Large intestine (tissue), 3 donors: ENCODE results near the gene PNCK. TPM values are rescaled to one million over a fixed set of nuclear protein-coding genes. Genes with fewer than 3 reads are reported as not detected.
"Not testable (repeated sequence)": the region's sequence is repeated elsewhere in the genome, so short reads cannot be mapped to it uniquely, and the experiment has no call there.

Experiments used
- DNase-seq, 2 donors: peaks; one replicate each; pipeline versions ENCODE4 v3.0.0 to v3.0.0-alpha.2; 2013
- H3K27ac ChIP-seq: one replicate; pipeline ENCODE4 v1.5.1; 2013; ENCODE audit warnings: low read length
- H3K27me3 ChIP-seq: 2 replicates; pipeline ENCODE4 v1.6.1; 2013; ENCODE audit warnings: low read length; ENCODE audit not compliant: control insufficient read depth, insufficient read depth
- H3K36me3 ChIP-seq: 2 replicates; pipeline ENCODE4 v1.6.1; 2013; ENCODE audit warnings: low read length; ENCODE audit not compliant: control insufficient read depth, insufficient read depth
- H3K4me1 ChIP-seq: one replicate; pipeline ENCODE4 v1.6.1; 2013; ENCODE audit warnings: low read length; ENCODE audit not compliant: control insufficient read depth, insufficient read depth
- H3K4me3 ChIP-seq: one replicate; pipeline ENCODE4 v1.5.1; 2013; ENCODE audit warnings: low read length
- H3K9me3 ChIP-seq: one replicate; pipeline ENCODE4 v1.6.1; 2013; ENCODE audit warnings: mild to moderate bottlenecking, low read depth, low read length, moderate library complexity; ENCODE audit not compliant: control insufficient read depth
- WGBS: methylation state at CpG from one replicate; pipeline ENCODE4 v1.1.5; 2013; ENCODE audit warnings: low lambda C conversion rate; ENCODE audit not compliant: insufficient coverage; 5-methylcytosine and 5-hydroxymethylcytosine counted together
- polyA plus RNA-seq: library from polyadenylated mRNA; unstranded; fragments of 120-200 nt; gene quantifications from one replicate; pipeline ENCODE4 v1.2.1, GENCODE V29; 2013

Gene PNCK
- polyA plus RNA-seq, 1 donor, result 128 TPM

GRCh38 chrX:153692611-153693156, 19.1 kb upstream of the PNCK start:
- no peak overlapping the region for H3K27ac ChIP-seq
- DNase-seq, result peak in 1 of 2 donors; percentile 25

GRCh38 chrX:153692003-153692402, 18.4 kb upstream of the PNCK start:
- WGBS, result no CpG with 5 or more reads among the region's 4 CpGs
- no peaks in the 10 kb centered on the region for H3K27me3 ChIP-seq
- DNase-seq, result no peak
- H3K4me1 ChIP-seq, result peaks cover 13% of the 10 kb centered on the region
- no peaks in the 10 kb centered on the region for H3K9me3 ChIP-seq
- H3K4me3 ChIP-seq, result no peak overlapping the region
- peaks cover 23% of the 10 kb centered on the region for H3K36me3 ChIP-seq
- no peak overlapping the region for H3K27ac ChIP-seq

More at GRCh38 chrX:153692611-153693156, 19.1 kb upstream of the PNCK start:
- no peak overlapping the region for H3K4me3 ChIP-seq
- H3K36me3 ChIP-seq, result peaks cover 23% of the 10 kb centered on the region
- peaks cover 10% of the 10 kb centered on the region for H3K4me1 ChIP-seq
- H3K9me3 ChIP-seq, result no peaks in the 10 kb centered on the region
- H3K27me3 ChIP-seq, result no peaks in the 10 kb centered on the region
- WGBS, result no CpG with 5 or more reads among the region's 24 CpGs

- not testable (repeated sequence) for H3K9me3 ChIP-seq, H3K27ac ChIP-seq, DNase-seq, H3K27me3 ChIP-seq, H3K4me3 ChIP-seq
- WGBS, result no CpG with 5 or more reads among the region's 21 CpGs
- peaks cover 19% of the 10 kb centered on the region for H3K4me1 ChIP-seq
- H3K36me3 ChIP-seq, result peaks cover 23% of the 10 kb centered on the region
Measured at GRCh38 chrX:153691032-153691827, 17.6 kb upstream of the PNCK start.

- DNase-seq, result no peak
- H3K4me1 ChIP-seq, result peaks cover 27% of the 10 kb centered on the region
- WGBS, result no CpG with 5 or more reads among the region's 14 CpGs
- peaks cover 19% of the 10 kb centered on the region for H3K36me3 ChIP-seq
- H3K27me3 ChIP-seq, result no peaks in the 10 kb centered on the region
- H3K27ac ChIP-seq, result peak overlapping the region; percentile 24
- H3K9me3 ChIP-seq, result no peaks in the 10 kb centered on the region
- H3K4me3 ChIP-seq, result peak overlapping the region; percentile 47
Measured at GRCh38 chrX:153690466-153690865, 16.9 kb upstream of the PNCK start.

- Histone ChIP-seq H3K27ac (peak overlapping the region; percentile 24), H3K36me3 (peaks cover 16% of the 10 kb centered on the region), H3K4me3 (peak overlapping the region; percentile 47), H3K4me1 (peaks cover 33% of the 10 kb centered on the region), H3K27me3 (no peaks in the 10 kb centered on the region), H3K9me3 (no peaks in the 10 kb centered on the region)
- DNase-seq, result peak in 1 of 2 donors; percentile 32
- no CpG with 5 or more reads among the region's 19 CpGs for WGBS
Measured at GRCh38 chrX:153689654-153690465, 16.2 kb upstream of the PNCK start.

GRCh38 chrX:153688911-153689590, 15.4 kb upstream of the PNCK start:
- no peaks in the 10 kb centered on the region for H3K9me3 ChIP-seq
- peak in 1 of 2 donors; percentile 20 for DNase-seq
- no peaks in the 10 kb centered on the region for H3K27me3 ChIP-seq
- WGBS, result no CpG with 5 or more reads among the region's 53 CpGs
- H3K4me1 ChIP-seq, result peaks cover 38% of the 10 kb centered on the region
- peak overlapping the region; percentile 24 for H3K27ac ChIP-seq
- peak overlapping the region; percentile 47 for H3K4me3 ChIP-seq
- peaks cover 15% of the 10 kb centered on the region for H3K36me3 ChIP-seq

- H3K27ac ChIP-seq, result no peak overlapping the region
Measured at GRCh38 chrX:153688506-153688905, 14.9 kb upstream of the PNCK start.

GRCh38 chrX:153688071-153688470, 14.5 kb upstream of the PNCK start:
- Histone ChIP-seq H3K36me3 (peaks cover 15% of the 10 kb centered on the region), H3K27me3 (no peaks in the 10 kb centered on the region), H3K27ac (no peak overlapping the region), H3K4me1 (peaks cover 38% of the 10 kb centered on the region), H3K4me3 (no peak overlapping the region), H3K9me3 (no peaks in the 10 kb centered on the region)
- WGBS, result no CpG with 5 or more reads among the region's 69 CpGs
- DNase-seq, result no peak

More at GRCh38 chrX:153688506-153688905, 14.9 kb upstream of the PNCK start:
- Histone ChIP-seq H3K4me1 (peaks cover 38% of the 10 kb centered on the region), H3K4me3 (peak overlapping the region; percentile 28), H3K9me3 (no peaks in the 10 kb centered on the region), H3K27me3 (no peaks in the 10 kb centered on the region), H3K36me3 (peaks cover 15% of the 10 kb centered on the region)
- DNase-seq, result no peak
- no CpG with 5 or more reads among the region's 57 CpGs for WGBS

- H3K27me3 ChIP-seq, result no peaks in the 10 kb centered on the region
- H3K9me3 ChIP-seq, result no peaks in the 10 kb centered on the region
- peak in 1 of 2 donors; percentile 62 for DNase-seq
- H3K4me1 ChIP-seq, result peaks cover 35% of the 10 kb centered on the region
- WGBS, result no CpG with 5 or more reads among the region's 66 CpGs
- H3K27ac ChIP-seq, result peak within 1 kb of the TSS; percentile 81
- H3K36me3 ChIP-seq, result peaks cover 10% of the 10 kb centered on the region
- H3K4me3 ChIP-seq, result peak within 1 kb of the TSS; percentile 48
Measured at GRCh38 chrX:153687121-153688039, 13.8 kb upstream of the PNCK start, which contains the start of gene SLC6A8. TSS of gene SLC6A8 (plus strand) at chrX:153687926. CDS start at chrX:153688575, 649 bp downstream.
